Measurements from ENCODE around the gene SYT12.

DNA sequence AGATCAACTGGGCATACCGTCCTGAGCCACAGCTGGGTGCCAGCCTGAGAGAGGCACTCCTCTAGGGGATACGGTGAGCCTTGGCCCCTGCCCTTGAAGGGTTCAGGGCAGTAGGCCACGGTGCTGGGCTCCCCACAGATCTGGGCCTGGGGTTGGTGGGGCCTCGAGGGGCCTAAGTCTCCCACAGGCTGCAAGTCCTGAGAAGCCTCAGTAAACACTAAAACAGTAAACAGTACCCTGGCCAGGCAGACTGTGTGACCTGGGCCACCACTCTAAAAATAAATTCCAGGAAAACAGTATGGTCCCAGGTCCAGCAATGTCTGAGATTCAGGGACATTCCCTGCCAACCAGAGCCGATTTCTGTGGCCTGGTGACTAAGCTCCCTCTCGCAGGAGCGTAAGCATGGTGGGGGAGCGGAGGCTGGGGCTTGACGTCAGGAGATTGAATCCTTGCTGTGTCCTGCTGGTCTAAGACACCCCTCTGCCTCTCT lies 31.5 kb downstream of the SYT12 start:
- TF ChIP-seq, protein P1, sequence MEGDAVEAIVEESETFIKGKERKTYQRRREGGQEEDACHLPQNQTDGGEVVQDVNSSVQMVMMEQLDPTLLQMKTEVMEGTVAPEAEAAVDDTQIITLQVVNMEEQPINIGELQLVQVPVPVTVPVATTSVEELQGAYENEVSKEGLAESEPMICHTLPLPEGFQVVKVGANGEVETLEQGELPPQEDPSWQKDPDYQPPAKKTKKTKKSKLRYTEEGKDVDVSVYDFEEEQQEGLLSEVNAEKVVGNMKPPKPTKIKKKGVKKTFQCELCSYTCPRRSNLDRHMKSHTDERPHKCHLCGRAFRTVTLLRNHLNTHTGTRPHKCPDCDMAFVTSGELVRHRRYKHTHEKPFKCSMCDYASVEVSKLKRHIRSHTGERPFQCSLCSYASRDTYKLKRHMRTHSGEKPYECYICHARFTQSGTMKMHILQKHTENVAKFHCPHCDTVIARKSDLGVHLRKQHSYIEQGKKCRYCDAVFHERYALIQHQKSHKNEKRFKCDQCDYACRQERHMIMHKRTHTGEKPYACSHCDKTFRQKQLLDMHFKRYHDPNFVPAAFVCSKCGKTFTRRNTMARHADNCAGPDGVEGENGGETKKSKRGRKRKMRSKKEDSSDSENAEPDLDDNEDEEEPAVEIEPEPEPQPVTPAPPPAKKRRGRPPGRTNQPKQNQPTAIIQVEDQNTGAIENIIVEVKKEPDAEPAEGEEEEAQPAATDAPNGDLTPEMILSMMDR (IDR thresholded peaks at IDR 0.05; ENCODE audit: low read depth, low read length) = no peak
- TF ChIP-seq EZH2phosphoT487 (IDR thresholded peaks at IDR 0.05; ENCODE audit: low read depth) = no peak

Measured in OCI-LY3 (cell line).